Retinal pigment epithelial cell (primary cell): ENCODE results near the gene HMGCLL1.

Experiments used
- DNase-seq: peaks from one replicate; pipeline ENCODE4 v3.0.0-alpha.2; 2010; ENCODE audit warnings: low read depth
- H3K4me3 ChIP-seq: 2 replicates; pipeline ENCODE4 v1.5.1; 2011; ENCODE audit warnings: mild to moderate bottlenecking, low read length, control low read depth, moderate library complexity
- CTCF ChIP-seq: conservative IDR thresholded peaks from 2 replicates; pipeline ENCODE4 v1.5.1; 2011; ENCODE audit warnings: low read depth, low read length, control low read depth, inconsistent platforms

The HMGCLL1 gene

DNA sequence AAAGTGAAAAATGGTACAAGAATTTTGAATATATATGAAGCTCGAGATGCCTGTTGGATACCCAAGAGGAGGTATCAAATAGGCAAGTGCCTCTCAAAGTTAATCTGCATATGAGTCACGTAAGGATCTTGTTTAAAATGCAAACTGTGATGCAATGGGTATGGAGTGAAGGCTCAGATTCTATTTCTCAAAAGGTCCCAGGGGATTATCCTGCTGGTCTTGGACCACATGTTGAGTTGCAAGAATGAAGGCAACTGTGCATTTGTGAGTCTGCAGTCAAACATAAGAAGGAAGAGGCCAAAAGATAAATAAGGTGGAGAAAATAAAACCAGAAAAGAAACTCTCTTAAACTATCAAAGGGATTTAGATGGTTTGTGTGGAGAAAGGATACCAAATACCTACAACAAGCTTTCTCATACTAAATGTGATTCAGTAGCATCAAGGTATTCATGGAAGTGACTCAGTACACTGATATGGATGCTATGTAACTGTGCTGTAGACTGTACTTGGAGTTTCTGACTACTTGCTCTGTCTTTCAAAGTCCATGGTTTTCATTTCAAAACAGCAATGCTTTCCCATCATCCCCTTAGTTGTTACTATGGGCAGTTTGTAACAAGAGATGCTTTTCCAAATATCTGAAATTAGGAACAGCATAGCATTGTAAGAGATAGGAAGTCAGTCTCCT is 145.4 kb downstream of the HMGCLL1 start:
- no peak for DNase-seq
- no peak overlapping the region for H3K4me3 ChIP-seq
- TF ChIP-seq CTCF: no peak

- TF ChIP-seq CTCF: no peak
- DNase-seq: no peak
- no peak overlapping the region for H3K4me3 ChIP-seq
These were observed 155.1 kb downstream of the HMGCLL1 start for GRCh38 chr6:55423933-55424332.

- no peak for DNase-seq
- TF ChIP-seq CTCF: no peak
- no peak overlapping the region for H3K4me3 ChIP-seq
These were observed 168.3 kb downstream of the HMGCLL1 start for GRCh38 chr6:55410674-55411073.

DNA sequence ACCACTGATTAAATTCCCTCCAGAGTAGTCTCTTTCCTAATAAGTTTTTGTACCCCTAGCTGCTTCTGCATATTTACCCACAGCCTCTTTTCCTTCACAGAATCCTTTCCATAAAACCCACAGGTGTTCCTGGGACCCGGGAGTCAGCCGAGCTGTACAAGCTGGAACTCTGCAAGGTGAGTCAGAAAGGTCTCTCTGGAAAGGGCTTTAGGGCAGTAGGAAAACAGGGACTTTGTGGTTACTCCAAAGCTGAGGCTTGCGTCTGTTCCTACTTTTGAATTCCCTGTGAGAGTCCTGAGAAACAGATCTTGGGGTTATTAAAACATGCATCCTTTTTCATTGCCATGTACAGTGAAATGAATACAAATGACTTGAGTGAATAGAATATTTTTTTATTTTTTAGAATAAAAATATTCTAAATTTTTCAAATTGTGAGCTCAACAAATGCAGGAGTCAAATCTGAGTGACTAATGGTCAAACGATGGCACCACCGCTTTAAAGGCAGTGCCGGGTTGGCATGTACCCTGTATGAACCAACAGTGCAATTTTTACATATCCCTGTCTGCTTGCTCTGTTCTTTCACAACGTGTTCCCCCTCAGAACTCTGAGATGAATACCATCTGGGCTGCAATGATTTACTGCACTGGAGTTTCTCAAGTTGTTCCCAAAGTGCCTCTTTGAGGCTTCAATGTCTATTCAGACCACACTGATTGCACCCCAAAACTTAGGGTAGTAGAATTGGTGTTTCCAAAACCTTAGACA is 173.3 kb downstream of the HMGCLL1 start:
- no peak for TF ChIP-seq CTCF
- no peak overlapping the region for H3K4me3 ChIP-seq
- no peak for DNase-seq

- TF ChIP-seq CTCF: no peak
- H3K4me3 ChIP-seq: no peak overlapping the region
- no peak for DNase-seq
These were observed 179.6 kb downstream of the HMGCLL1 start for GRCh38 chr6:55399351-55399750.

- DNase-seq: no peak
- H3K4me3 ChIP-seq: no peak overlapping the region
- no peak for TF ChIP-seq CTCF
These were observed 181.0 kb downstream of the HMGCLL1 start for GRCh38 chr6:55397986-55398385.

GRCh38 chr6:55395871-55396270 is 183.1 kb downstream of the HMGCLL1 start:
- TF ChIP-seq CTCF: no peak
- H3K4me3 ChIP-seq: no peak overlapping the region
- no peak for DNase-seq
